ENCODE results near the gene SYT1. TPM values are rescaled to one million over a fixed set of nuclear protein-coding genes. Genes with fewer than 3 reads are reported as not detected.

Gene SYT1
- total RNA-seq, 2 experiments from 2014 or later, result not detected

DNA sequence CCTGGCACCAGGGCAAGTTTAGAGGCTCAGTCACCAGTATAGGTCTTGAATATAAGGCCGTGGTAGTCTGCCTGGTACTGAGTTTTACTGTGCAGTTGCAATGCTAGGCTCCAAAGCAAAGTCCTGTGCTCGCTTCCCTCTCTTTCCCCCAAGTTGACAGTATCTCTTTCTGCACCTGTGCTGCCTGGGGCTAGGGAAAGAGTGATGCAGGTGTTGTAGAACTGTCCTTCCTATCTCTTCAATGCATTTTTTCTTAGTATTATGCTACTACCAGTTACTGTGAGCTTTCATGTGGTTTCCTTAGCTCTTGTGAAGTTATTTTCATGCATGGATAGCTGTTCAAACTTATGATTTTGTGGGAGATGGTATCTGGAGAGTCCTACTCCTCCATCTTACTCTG is 359.2 kb downstream of the SYT1 start:
- Histone ChIP-seq H3K4me3 (ENCODE audit: low read length) (no peak overlapping the region), H3K9me3 (ENCODE audit: control insufficient read depth in 1 of 2, insufficient read depth in 1 of 2, low read length in 2 of 2) (peaks cover 0 to 12% of the 10 kb centered on the region in 2 experiments), H3K27ac (ENCODE audit: low read depth in 1 of 2, low read length in 2 of 2) (no peak overlapping the region), H3K36me3 (ENCODE audit: insufficient read depth, low read length) (no peaks in the 10 kb centered on the region), H3K27me3 (ENCODE audit: control insufficient read depth in 1 of 2, insufficient read depth in 2 of 2, low read length in 2 of 2) (no peaks in the 10 kb centered on the region), H3K4me1 (ENCODE audit: insufficient read depth, low read length) (no peaks in the 10 kb centered on the region)
- intact Hi-C loops (cut with DNase I, micrococcal nuclease), result no loop called here
- Mint-ChIP-seq H3K27me3 (no peaks in the 10 kb centered on the region), H3K4me1 (ENCODE audit: low read depth) (no peaks in the 10 kb centered on the region), H3K27ac (no peak overlapping the region), H3K36me3 (ENCODE audit: low read depth) (no peaks in the 10 kb centered on the region), H3K9me3 (peaks cover 32% of the 10 kb centered on the region), H3K4me3 (no peak overlapping the region)
- no peak for ATAC-seq (ENCODE audit: poor library complexity)
- CTCF ChIA-PET, result no interaction called here
- TF ChIP-seq, protein P1, sequence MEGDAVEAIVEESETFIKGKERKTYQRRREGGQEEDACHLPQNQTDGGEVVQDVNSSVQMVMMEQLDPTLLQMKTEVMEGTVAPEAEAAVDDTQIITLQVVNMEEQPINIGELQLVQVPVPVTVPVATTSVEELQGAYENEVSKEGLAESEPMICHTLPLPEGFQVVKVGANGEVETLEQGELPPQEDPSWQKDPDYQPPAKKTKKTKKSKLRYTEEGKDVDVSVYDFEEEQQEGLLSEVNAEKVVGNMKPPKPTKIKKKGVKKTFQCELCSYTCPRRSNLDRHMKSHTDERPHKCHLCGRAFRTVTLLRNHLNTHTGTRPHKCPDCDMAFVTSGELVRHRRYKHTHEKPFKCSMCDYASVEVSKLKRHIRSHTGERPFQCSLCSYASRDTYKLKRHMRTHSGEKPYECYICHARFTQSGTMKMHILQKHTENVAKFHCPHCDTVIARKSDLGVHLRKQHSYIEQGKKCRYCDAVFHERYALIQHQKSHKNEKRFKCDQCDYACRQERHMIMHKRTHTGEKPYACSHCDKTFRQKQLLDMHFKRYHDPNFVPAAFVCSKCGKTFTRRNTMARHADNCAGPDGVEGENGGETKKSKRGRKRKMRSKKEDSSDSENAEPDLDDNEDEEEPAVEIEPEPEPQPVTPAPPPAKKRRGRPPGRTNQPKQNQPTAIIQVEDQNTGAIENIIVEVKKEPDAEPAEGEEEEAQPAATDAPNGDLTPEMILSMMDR (IDR thresholded peaks at IDR 0.05), result no peak
- POLR2A ChIA-PET, result no interaction called here
- DNase-seq, result no peak

DNA sequence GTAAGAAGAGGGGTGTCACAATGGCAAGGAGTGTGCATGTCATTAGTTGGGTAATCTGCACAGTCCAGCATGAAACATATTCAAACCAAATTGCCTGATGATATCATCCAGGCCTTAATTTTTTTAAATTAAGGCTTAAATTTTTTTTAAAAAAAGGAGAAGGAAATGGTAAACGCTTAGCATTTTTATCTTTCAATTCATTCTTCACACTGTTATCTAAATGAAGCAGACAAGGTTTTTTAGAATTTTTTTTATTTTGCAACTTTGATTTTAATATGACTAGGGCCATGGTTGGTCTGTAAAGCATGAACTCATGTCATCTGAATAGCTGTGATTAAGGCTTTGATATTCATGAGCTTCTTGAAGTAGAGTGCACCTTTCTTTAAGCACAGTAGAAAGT is 362.5 kb downstream of the SYT1 start:
- Mint-ChIP-seq H3K4me3 (no peak overlapping the region), H3K4me1 (ENCODE audit: low read depth) (no peaks in the 10 kb centered on the region), H3K9me3 (peaks cover 15% of the 10 kb centered on the region), H3K27me3 (no peaks in the 10 kb centered on the region), H3K36me3 (ENCODE audit: low read depth) (no peaks in the 10 kb centered on the region), H3K27ac (no peak overlapping the region)
- Histone ChIP-seq H3K27me3 (ENCODE audit: control insufficient read depth in 1 of 2, insufficient read depth in 2 of 2, low read length in 2 of 2) (no peaks in the 10 kb centered on the region), H3K4me3 (ENCODE audit: low read length) (no peak overlapping the region), H3K27ac (ENCODE audit: low read depth in 1 of 2, low read length in 2 of 2) (no peak overlapping the region), H3K36me3 (ENCODE audit: insufficient read depth, low read length) (no peaks in the 10 kb centered on the region), H3K9me3 (ENCODE audit: control insufficient read depth in 1 of 2, insufficient read depth in 1 of 2, low read length in 2 of 2) (peaks cover 0 to 18% of the 10 kb centered on the region in 2 experiments), H3K4me1 (ENCODE audit: insufficient read depth, low read length) (no peaks in the 10 kb centered on the region)
- intact Hi-C loops (cut with DNase I, micrococcal nuclease), result no loop called here
- DNase-seq (no peak), ATAC-seq (ENCODE audit: poor library complexity) (no peak)
- POLR2A ChIA-PET, result no interaction called here
- CTCF ChIA-PET, result no interaction called here
- TF ChIP-seq, protein P1 (IDR thresholded peaks at IDR 0.05), result no peak

DNA sequence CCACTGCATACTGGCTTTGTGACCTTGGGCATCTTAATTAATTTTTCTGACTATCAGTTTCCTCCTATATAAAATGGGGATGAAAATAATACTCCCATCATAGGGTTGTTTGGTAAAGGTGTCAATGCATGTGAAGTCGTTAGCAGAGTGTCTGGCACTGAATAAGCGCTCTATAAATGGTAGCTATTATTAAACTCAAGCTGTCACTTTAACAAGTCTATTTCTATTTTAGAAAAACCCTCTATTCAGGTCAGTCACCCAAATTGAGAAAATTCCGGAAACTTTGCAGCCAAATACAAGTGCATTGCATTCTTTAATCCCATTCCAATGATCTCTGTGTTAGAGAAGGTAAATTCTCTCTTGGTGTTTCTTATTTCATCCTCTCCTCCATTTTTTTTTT is 363.1 kb downstream of the SYT1 start:
- Mint-ChIP-seq H3K36me3 (ENCODE audit: low read depth) (no peaks in the 10 kb centered on the region), H3K27me3 (no peaks in the 10 kb centered on the region), H3K4me3 (no peak overlapping the region), H3K27ac (no peak overlapping the region), H3K4me1 (ENCODE audit: low read depth) (no peaks in the 10 kb centered on the region), H3K9me3 (peaks cover 13% of the 10 kb centered on the region)
- ATAC-seq (ENCODE audit: poor library complexity) (no peak), DNase-seq (no peak)
- H3K27ac ChIP-seq (ENCODE audit: low read depth in 1 of 2, low read length in 2 of 2), result no peak overlapping the region
- no peak overlapping the region for H3K4me3 ChIP-seq (ENCODE audit: low read length)
- H3K4me1 ChIP-seq (ENCODE audit: insufficient read depth, low read length), result no peaks in the 10 kb centered on the region
- TF ChIP-seq, protein P1 (IDR thresholded peaks at IDR 0.05), result no peak
- ChIA-PET POLR2A (no interaction called here), CTCF (no interaction called here)
- H3K27me3 ChIP-seq (ENCODE audit: control insufficient read depth in 1 of 2, insufficient read depth in 2 of 2, low read length in 2 of 2), result no peaks in the 10 kb centered on the region
- H3K36me3 ChIP-seq (ENCODE audit: insufficient read depth, low read length), result no peaks in the 10 kb centered on the region
- peaks cover 0 to 13% of the 10 kb centered on the region in 2 experiments for H3K9me3 ChIP-seq (ENCODE audit: control insufficient read depth in 1 of 2, insufficient read depth in 1 of 2, low read length in 2 of 2)
- intact Hi-C loops (cut with DNase I, micrococcal nuclease), result no loop called here
